ENCODE data around the gene RNH1.

RNH1 gene

GRCh38 chr11:537622-538430 lies 30.8 kb upstream of the RNH1 start:
- no peak for DNase-seq (ENCODE audit: low read depth in 2 of 2)

DNA sequence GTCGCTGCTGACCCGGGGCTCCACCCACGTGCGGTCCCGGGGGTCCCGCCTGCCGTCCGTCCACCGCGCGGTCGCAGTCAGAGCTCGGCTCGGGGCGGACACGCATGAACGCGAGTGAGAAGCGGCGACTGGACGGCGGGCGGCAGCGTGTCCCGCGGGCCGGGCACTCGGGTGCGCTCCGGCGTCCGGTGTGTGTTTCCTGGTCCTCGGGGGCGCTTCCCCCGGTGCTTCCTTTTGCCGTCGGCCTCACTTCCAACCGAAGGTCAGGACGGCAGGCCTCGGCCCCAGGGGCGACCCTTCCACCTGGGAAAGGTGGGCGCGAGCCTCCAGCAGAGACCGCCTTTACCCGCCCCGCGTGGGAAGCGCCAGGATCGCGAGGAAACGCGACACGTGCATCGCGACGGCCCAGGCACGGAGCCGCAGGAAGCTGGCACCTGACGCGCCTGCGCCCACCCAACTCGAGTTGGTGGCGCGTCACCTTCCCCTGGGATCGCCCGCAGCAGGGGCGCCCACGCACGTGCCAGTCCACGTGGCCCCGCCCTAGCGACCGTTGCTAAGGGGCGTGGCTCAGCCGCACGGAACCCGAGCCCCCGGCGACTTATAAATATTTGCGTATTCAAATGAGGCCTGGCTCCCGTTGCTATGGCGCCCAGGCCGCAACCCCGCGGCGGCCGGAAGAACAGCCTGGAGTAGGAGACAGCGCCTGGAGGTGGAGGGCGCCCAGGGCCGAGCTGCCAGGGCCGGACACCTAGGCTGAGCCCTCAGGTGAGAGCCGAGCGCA lies 30.0 kb upstream of the RNH1 start, which contains the start of gene LRRC56:
TSS of gene LRRC56 (plus strand) at position 687 of the 781 bp plus-strand sequence. CDS start 3,158 bp downstream, outside the sequence.
- peak; percentile 75 to 87 for DNase-seq (ENCODE audit: low read depth in 2 of 2)

GRCh38 chr11:535519-536454 lies 28.7 kb upstream of the RNH1 start, which contains the start of gene HRAS:
HRAS (minus strand) TSS chr11:535576.
- peak; percentile 90 to 92 for DNase-seq (ENCODE audit: low read depth in 2 of 2)

DNA sequence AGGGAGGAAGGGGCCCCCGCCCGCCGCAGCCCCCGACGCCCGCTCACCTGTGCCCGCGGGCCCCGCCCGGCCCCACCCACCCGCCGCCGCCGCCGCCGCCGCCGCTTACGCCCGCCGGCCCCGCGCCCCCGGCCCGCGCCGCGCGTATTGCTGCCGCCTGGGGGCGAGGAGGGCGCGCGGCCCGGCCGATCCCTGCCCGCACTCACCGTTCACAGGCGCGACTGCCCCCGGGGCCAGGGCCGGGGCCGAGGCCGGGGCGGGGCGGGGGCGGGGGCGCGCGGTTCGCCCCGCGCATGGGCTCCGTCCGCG lies 28.1 kb upstream of the RNH1 start:
- no peak for DNase-seq (ENCODE audit: low read depth in 2 of 2)

- no peak for DNase-seq (ENCODE audit: low read depth in 2 of 2)
Measured at GRCh38 chr11:534396-535209, 27.6 kb upstream of the RNH1 start.

GRCh38 chr11:533586-534395 lies 26.7 kb upstream of the RNH1 start:
- DNase-seq (ENCODE audit: low read depth in 2 of 2) = no peak

- no peak for DNase-seq (ENCODE audit: low read depth in 2 of 2)
Measured at GRCh38 chr11:532986-533585, 26.0 kb upstream of the RNH1 start.

GRCh38 chr11:532527-532985 lies 25.5 kb upstream of the RNH1 start:
- DNase-seq (ENCODE audit: low read depth in 2 of 2) = no peak

- DNase-seq (ENCODE audit: low read depth in 2 of 2) = no peak
Measured at GRCh38 chr11:531919-532526, 25.0 kb upstream of the RNH1 start.

GRCh38 chr11:530960-531831 lies 24.2 kb upstream of the RNH1 start:
- no peak for DNase-seq (ENCODE audit: low read depth in 2 of 2)

GRCh38 chr11:529728-530411 lies 22.8 kb upstream of the RNH1 start:
- no peak for DNase-seq (ENCODE audit: low read depth in 2 of 2)

DNA sequence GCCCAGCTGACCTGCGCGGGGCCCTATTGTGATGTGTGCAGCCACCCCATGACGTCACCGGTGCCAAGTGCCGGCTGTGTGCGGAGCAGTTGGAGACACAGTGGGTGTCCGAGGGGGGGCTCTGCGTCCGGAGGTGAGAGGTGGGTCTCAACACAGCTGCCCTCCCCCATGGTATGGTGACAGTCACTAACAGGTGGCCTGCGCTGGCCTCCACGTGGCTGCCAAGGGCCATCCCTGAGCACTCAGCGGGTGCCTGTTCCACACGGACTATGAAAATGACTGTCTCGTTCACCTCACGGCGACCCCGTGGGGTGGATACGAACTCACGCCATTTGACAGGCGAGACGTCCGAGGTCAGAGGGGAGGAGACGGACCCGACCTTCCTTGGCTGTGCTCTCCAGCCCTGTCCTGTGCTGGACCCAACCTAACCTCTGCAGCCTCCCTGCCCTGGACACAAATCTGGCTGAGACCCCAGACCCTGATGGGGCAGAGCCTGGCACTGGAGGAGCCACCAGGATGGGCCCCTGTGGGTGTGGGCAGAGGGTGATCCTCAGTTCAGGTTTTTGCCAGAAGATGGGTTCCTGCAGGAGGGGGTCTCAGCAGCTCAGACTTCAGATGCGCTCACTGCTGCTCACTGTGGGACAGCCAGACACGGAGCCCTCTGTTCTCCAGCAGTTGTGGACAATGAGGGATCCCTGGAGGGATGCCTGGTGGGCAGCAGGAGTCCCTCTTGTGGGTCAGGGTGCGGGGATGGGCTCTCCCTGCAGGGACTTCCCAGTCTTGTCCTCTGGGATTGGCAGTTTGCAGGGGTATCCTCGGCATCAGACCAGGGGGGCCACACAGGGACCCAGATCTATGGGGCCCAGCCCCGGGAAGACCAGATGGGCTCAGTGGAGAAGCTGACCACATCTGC lies 22.0 kb upstream of the RNH1 start:
- no peak for DNase-seq (ENCODE audit: low read depth in 2 of 2)

GRCh38 chr11:528166-528814 lies 21.2 kb upstream of the RNH1 start:
- no peak for DNase-seq (ENCODE audit: low read depth in 2 of 2)

DNA sequence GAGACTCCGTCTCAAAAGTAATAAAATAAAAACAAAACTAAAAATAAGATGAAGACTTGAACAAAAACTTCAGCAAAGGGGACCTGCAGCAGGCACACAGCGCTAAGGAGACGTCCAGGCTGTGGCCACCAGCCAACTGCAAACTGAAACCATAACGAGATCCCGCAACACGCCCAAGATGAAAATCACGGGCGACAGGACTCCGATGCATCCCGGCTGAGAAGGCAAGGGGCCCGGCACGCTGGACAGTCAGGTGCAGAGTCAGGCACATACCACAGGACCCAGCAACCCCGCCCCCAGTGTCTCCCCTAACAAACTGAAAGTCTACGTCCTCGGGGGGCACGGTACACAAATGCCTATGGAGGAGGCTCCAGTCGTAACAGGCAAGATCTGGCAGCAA lies 19.1 kb upstream of the RNH1 start:
- no peak for DNase-seq (ENCODE audit: low read depth in 2 of 2)

DNA sequence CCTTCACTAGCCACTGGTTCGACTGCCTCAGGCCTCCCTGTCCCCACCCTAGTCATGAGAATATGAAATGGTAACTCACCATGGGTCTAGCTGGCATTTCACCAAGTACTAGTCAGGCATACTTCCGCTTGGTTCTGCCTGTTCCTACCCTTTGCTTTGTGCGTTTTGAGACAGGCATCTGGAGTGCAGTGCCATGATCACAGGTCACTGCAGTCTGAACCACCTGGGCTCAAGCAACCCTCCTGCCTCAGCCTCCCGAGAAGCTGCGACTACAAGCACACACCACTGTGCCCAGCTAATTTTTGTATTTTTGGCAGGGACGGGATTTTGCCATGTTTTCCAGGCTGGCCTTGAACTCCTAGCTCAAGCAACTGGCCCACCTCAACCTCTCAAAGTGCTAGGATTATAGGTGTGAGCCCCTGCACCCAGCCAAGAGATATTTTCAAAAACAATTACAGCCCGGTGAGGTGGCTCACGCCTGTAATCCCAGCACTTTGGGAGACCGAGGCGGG lies 14.2 kb upstream of the RNH1 start:
- DNase-seq (ENCODE audit: low read depth in 2 of 2) = no peak
